Measurements from ENCODE around the gene NFATC2. TPM values are rescaled to one million over a fixed set of nuclear protein-coding genes. Genes with fewer than 3 reads are reported as not detected.

Gene NFATC2
- total RNA-seq, 1 donor from 2014 or later, result 3.9 TPM

DNA sequence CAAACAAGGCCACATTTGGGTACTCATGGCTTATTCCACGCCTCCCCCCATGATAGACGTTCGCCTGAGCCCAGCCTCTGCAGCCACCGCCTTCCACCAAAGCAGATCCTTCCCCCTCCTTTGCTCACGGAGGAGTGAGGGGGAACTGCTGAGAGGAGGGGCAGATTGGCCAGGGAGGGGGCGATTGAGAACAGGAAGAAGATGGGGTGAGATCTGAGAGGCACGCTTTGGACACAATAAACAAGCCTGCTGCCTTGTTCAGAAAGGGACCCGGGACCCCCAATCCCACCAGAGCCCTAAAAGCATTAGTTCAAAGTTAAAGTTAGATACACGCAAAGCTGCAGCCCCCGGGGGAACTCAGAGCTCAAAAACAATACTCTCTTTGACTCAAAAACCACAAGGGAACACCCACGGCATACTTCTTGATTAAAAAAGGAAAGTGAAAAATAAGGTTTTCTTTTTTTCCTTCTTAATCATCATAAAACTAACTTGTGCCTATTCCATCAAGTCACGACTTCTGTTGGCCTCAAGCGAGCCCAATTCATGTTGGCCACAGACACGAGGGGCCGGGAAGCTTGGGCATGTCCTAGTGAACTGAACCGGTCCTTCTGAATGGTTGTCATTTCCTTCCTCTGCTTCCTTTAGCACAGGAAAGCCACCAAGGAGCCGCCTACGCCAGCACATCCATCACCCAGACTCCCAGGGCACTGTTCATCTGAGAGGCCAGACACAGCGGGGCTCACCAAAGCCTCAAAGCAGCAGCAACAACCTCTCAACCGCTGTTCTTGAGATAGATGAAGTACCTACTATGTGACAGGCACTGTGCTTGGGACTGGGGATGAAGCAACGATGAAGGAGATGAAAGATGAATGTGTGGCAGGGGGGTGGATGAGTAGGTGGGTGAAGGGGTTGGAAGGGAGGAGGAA, 44.7 kb downstream of the NFATC2 start:
- peaks cover 2% of the 10 kb centered on the region for H3K9me3 Mint-ChIP-seq (ENCODE audit: unreplicated experiment)
- Histone ChIP-seq H3K9me3 (ENCODE audit: insufficient read depth, low read depth, low read length) (no peaks in the 10 kb centered on the region), H4K20me1 (ENCODE audit: insufficient read depth, low read length) (peaks cover 8% of the 10 kb centered on the region), H2AFZ (ENCODE audit: low read depth, low read length) (peak overlapping the region; percentile 40), H3K36me3 (ENCODE audit: insufficient read depth, low read length) (no peaks in the 10 kb centered on the region), H3K27me3 (ENCODE audit: insufficient read depth, low read length) (no peaks in the 10 kb centered on the region), H3K9ac (ENCODE audit: low read length) (peak overlapping the region; percentile 17), H3K79me2 (ENCODE audit: insufficient read depth, low read length) (no peaks in the 10 kb centered on the region), H3K4me2 (ENCODE audit: low read length) (peak overlapping the region; percentile 50), H3K4me3 (ENCODE audit: insufficient read depth, low read depth, low read length) (no peak overlapping the region), H3K27ac (ENCODE audit: low read depth, low read length) (peak overlapping the region; percentile 16), H3K4me1 (ENCODE audit: insufficient read depth, low read length) (peaks cover 12% of the 10 kb centered on the region)
- peaks cover 2% of the 10 kb centered on the region for H3K27me3 Mint-ChIP-seq (ENCODE audit: low read depth, unreplicated experiment)
- H3K4me3 Mint-ChIP-seq (ENCODE audit: unreplicated experiment), result no peak overlapping the region
- DNase-seq (ENCODE audit: low read depth), result peak; percentile 49
- no peak for FAIRE-seq
- no peaks in the 10 kb centered on the region for H3K36me3 Mint-ChIP-seq (ENCODE audit: low read depth, unreplicated experiment)
- peaks cover 12% of the 10 kb centered on the region for H3K4me1 Mint-ChIP-seq (ENCODE audit: low read depth, unreplicated experiment)
- no peak overlapping the region for H3K27ac Mint-ChIP-seq (ENCODE audit: unreplicated experiment)
- TF ChIP-seq, protein P1, sequence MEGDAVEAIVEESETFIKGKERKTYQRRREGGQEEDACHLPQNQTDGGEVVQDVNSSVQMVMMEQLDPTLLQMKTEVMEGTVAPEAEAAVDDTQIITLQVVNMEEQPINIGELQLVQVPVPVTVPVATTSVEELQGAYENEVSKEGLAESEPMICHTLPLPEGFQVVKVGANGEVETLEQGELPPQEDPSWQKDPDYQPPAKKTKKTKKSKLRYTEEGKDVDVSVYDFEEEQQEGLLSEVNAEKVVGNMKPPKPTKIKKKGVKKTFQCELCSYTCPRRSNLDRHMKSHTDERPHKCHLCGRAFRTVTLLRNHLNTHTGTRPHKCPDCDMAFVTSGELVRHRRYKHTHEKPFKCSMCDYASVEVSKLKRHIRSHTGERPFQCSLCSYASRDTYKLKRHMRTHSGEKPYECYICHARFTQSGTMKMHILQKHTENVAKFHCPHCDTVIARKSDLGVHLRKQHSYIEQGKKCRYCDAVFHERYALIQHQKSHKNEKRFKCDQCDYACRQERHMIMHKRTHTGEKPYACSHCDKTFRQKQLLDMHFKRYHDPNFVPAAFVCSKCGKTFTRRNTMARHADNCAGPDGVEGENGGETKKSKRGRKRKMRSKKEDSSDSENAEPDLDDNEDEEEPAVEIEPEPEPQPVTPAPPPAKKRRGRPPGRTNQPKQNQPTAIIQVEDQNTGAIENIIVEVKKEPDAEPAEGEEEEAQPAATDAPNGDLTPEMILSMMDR (IDR thresholded peaks at IDR 0.05; ENCODE audit: insufficient read depth, low read depth, low read length), result no peak
- no peak for TF ChIP-seq EZH2 (IDR thresholded peaks at IDR 0.05; ENCODE audit: insufficient read depth, low read length)

DNA sequence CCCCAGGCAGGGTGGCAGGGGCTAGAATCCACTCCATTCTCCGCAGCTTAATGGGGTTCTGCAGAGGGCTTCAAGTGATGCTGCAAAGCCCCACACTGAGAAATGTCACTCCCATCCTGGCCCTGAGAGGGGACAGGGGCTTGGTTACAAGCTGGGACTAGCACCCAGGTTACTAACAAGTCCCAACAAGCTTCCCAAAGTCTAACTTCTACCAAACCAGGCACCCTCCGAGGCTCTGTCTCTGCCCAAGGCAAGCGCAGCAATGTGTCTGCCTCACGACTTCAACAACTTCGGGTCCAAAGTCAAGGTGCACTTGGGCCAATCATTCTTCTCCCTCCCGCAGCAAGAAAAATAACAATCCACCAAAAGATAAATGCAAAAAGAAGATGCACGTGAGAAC, 45.6 kb downstream of the NFATC2 start:
- no peak overlapping the region for H2AFZ ChIP-seq (ENCODE audit: low read depth, low read length)
- DNase-seq (ENCODE audit: low read depth), result no peak
- H3K4me2 ChIP-seq (ENCODE audit: low read length), result no peak overlapping the region
- Mint-ChIP-seq H3K4me1 (ENCODE audit: low read depth, unreplicated experiment) (peaks cover 12% of the 10 kb centered on the region), H3K4me3 (ENCODE audit: unreplicated experiment) (no peak overlapping the region), H3K27me3 (ENCODE audit: low read depth, unreplicated experiment) (peaks cover 2% of the 10 kb centered on the region), H3K27ac (ENCODE audit: unreplicated experiment) (no peak overlapping the region), H3K9me3 (ENCODE audit: unreplicated experiment) (peaks cover 2% of the 10 kb centered on the region), H3K36me3 (ENCODE audit: low read depth, unreplicated experiment) (no peaks in the 10 kb centered on the region)
- peaks cover 8% of the 10 kb centered on the region for H4K20me1 ChIP-seq (ENCODE audit: insufficient read depth, low read length)
- H3K79me2 ChIP-seq (ENCODE audit: insufficient read depth, low read length), result no peaks in the 10 kb centered on the region
- no peak for FAIRE-seq
- TF ChIP-seq, protein P1 (IDR thresholded peaks at IDR 0.05; ENCODE audit: insufficient read depth, low read depth, low read length), result no peak
- TF ChIP-seq EZH2 (IDR thresholded peaks at IDR 0.05; ENCODE audit: insufficient read depth, low read length), result no peak
- H3K4me3 ChIP-seq (ENCODE audit: insufficient read depth, low read depth, low read length), result no peak overlapping the region
- no peak overlapping the region for H3K27ac ChIP-seq (ENCODE audit: low read depth, low read length)
- no peak overlapping the region for H3K9ac ChIP-seq (ENCODE audit: low read length)
- H3K4me1 ChIP-seq (ENCODE audit: insufficient read depth, low read length), result peaks cover 19% of the 10 kb centered on the region
- no peaks in the 10 kb centered on the region for H3K9me3 ChIP-seq (ENCODE audit: insufficient read depth, low read depth, low read length)
- H3K36me3 ChIP-seq (ENCODE audit: insufficient read depth, low read length), result no peaks in the 10 kb centered on the region
- no peaks in the 10 kb centered on the region for H3K27me3 ChIP-seq (ENCODE audit: insufficient read depth, low read length)

All from astrocyte (in vitro differentiated cells and primary cell).